GM21526 (cell line): ENCODE data around the gene KRT6A.

Experiments
- ATAC-seq: cut with Tn5 transposase; IDR thresholded peaks from one replicate; pipeline ENCODE4 v1.9.1; 2021; ENCODE audit warnings: moderate library complexity; ENCODE audit not compliant: unreplicated experiment, low FRiP score

The KRT6A gene

DNA sequence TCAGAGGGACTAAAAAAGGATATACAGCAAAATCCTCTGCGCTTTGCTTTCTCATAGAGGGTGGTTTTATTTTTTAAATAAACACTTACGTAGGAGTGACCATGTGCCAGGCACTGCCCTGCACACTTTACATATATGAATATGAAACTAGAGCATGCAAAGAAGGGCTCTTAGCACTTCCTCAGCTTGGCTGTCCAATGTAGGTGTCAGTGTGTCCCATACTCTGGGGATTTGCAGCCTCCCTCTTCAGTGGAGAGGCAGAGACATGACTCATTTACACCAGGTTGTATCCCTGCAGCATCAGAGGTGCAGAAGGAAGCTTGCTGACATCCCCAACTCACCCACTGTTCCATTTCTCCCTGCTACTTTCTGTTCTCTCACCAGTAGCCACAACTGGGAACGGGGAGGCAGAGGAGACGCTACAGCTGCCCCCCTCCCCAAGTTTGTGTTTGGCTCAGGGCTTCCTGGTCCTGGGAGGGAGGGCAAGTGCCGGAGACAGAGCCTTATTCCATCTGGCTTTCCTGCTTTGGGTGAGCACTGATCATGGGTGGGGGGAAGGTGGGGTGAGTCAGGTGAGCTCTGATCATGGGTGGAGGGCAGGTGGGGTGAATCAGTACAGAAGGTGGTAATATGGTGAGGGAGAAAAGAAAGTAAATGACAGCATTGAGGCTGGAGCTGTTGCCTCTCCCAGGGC, 32.0 kb upstream of the KRT6A start:
- ATAC-seq, result no peak

DNA sequence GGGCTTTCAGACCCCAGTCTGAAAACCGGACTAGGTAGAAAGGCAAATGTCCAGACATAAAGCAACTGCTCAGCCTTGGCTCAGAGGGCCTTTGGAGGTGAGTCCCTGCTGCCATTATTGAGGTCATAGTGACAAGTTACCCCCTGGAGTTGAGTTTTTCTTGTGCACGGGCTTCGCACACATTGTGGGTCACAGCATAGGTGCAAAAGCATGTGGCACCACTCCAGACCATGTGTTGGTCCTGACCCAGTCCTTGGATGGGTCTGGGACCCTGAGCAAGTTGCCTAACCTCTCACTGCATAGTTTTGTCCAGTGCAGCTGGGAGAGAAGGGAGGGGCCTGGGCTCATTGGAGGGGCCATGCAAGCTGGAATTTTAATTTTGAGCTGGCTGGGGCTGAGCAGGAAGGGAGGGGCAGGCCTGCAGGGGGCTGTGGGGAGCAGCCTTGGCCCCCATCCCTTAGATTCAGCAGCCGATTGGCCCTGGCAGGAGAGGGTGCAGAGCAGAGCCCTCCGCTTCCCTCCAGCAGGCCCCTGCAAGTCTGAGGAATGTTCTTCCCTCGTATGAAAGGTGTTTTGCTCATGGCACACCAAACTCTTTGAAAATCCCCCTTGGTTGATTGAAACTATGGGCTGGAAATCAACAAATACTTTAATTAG, 31.3 kb upstream of the KRT6A start:
- no peak for ATAC-seq

DNA sequence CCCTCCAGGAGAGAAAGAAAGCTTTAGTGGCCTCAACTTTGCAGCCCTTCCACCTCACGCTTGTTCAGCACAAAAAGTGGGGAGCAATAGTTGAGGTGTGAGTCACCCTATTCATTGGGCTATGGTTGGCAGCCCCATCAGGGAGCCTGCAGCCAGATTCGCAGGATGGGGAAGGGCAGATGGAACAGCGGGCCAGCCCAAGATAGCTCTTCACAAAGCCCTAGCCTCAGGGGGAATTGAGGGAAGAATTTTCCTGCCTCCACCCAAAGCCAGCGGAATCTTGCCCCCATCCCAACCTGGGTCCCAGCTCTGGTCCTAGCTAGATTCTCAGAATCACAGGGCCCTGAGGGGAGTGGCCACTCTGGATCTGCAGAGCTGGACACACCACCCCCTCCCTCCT, 30.8 kb upstream of the KRT6A start:
- no peak for ATAC-seq

DNA sequence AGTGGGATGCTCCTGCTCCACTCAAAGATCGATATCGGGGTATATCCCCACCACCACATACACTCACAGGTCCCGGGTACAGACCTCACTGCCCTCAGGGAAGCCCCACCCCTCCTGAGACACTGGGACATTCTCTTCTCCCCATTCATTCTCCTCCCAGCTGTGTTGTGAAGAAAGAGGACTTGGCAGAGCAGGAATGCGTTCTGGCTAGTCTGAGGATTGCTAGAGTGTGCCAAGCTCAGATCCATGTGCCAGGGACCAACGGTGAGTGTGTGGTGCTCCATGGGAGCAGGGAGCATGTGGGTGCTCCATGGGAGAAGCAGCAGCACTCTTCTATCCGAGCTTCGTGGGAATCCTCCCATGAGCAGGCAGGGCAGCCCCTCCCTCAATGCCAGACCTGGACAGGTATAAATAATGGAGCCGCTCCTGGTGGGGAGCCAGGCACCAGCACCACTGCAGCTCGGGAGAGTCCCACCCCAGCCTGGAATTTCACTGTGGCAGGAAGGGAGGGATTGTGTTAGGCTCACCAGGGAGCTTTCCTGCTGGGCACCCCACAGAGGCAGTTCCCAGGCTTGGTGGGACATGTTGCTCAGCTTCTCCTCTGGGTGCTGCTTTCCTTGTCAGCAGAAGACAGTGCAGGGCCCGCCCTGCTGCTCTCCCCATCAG, 29.4 kb upstream of the KRT6A start:
- ATAC-seq, result no peak

GRCh38 chr12:52521568-52522266, 28.7 kb upstream of the KRT6A start:
- ATAC-seq, result no peak

DNA sequence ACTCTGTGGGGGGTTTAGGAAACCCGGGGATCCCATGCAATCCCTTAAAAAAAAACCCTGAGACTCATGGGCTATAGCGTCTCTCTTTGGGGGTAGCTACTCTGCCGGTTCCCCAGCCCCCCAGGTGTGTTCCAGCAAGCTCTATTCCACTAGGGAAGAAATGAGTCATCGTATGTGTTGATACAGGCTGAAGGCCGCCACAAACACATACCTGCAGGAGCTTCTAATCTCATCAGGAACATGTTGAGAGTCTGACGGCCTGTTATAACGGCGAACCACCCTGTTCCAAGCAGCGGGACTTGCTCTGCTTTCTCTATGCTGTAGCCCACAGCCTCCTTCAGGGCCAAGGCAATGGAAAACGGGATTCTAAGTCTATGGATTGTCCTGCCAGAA, 28.1 kb upstream of the KRT6A start:
- no peak for ATAC-seq

GRCh38 chr12:52519826-52520662, 27.0 kb upstream of the KRT6A start, which contains the start of gene KRT5:
Gene KRT5 (minus strand): TSS chr12:52520394. CDS start chr12:52520296, 98 bp downstream.
- no peak for ATAC-seq

DNA sequence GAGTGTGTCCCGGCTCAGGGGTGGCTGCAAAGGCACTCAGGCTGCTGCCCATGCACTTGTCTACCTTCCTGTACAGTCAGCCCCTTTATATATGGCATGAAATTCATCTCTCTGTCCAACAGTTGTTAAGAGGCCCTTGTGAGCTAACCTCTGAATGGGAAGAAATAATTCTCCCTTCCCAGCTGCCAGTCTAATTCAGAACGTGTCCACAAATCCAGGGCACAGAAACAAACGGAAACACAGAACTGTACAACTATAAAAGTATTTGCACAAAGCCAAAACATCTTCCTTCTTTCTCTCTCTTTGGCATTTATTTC, 26.3 kb upstream of the KRT6A start:
- ATAC-seq, result no peak

- no peak for ATAC-seq
Measured at GRCh38 chr12:52518574-52519386, 25.7 kb upstream of the KRT6A start.

- no peak for ATAC-seq
Measured at GRCh38 chr12:52517888-52518287, 24.8 kb upstream of the KRT6A start.

DNA sequence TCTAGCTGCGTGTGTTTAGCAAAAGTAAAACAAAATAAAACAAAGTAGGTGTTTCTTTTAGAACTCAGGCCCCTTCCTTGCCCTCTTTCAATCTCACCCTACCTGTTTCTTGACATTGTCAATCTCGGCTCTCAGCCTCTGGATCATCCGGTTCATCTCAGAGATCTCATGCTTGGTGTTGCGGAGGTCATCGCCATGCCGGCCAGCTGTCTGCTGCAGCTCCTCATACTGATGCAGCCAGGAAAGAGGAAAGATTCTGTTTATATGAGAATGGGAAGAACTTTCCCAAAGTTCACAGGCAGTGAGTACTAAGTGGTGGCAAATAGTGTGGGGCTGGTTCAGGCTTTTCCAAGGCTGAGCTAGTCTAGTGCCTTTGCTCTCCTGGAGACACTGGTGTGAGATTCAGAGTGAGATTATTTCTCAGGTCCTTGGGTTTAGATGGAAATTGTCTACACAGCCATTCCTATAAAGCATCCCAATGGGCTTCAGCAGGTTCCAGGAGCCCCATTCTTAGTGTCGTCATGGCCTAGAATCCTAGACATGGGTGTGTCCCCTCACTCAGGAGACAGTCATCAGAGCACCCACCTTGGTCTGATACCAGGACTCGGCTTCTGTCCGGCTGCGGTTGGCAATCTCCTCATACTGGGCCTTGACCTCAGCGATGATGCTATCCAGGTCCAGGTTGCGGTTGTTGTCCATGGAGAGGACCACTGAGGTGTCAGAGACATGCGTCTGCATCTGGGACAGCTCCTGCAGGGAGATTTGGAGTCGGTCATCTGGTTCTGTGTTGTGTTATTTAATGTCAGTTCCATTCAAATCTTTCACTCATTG, 24.2 kb upstream of the KRT6A start:
- no peak for ATAC-seq

DNA sequence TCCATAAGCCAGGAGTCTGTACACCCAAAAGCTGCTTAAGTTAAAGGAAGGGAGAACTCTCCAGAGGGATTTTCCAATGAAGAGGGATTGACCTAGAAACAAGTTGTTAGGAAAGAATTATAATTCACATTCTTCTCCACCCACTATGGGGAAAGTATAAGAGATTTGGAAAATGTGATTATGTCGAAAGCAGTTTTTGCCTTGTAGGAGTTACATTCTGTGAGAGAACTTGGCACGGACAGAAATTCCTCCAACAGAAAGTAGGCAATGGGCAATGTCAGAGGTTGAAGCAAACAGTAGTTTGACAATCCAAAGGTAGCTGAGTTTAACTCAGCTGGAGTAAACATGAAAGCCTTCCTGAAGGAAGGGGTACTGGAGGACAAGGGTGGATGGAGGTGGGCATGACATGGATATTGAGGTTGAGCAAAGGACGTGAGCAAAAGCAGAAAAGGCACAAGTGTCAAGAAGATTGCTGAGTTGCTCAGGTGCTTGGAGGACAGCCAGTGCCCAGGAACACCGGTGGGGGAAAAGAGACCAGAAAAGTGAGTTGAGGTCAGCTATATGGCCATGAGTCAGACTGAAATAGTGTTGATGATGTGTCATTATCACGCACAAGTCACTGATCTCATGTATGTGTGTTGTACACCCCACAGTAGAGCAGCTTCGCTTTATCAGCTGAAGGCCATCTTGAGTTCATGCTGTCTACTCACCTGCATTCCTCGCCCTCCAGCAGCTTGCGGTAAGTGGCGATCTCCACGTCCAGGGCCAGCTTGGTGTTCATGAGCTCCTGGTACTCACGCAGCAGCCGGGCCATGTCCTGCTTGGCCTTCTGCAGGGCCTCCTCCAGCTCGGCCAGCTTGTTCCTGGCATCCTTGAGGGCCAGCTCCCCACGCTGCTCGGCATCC, 23.1 kb upstream of the KRT6A start:
- no peak for ATAC-seq

DNA sequence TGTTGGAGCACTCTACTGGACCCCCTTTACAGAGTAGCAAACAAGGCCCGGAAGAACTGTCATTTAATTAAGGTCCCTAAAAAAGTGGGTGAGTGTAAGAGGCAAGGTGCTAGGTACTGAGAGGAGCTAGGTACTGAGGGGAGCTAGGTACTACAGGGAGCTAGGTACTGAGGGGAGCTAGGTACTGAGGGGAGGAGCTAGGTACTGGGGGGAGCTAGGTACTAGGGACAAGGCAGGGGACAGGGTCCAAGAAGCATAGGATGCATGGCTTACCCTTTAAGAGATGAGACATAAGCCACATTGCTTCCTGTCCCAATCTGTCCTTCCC, 22.2 kb upstream of the KRT6A start:
- no peak for ATAC-seq

- no peak for ATAC-seq
Measured at GRCh38 chr12:52514471-52515318, 21.6 kb upstream of the KRT6A start.

- no peak for ATAC-seq
Measured at GRCh38 chr12:52513736-52514135, 20.7 kb upstream of the KRT6A start.

DNA sequence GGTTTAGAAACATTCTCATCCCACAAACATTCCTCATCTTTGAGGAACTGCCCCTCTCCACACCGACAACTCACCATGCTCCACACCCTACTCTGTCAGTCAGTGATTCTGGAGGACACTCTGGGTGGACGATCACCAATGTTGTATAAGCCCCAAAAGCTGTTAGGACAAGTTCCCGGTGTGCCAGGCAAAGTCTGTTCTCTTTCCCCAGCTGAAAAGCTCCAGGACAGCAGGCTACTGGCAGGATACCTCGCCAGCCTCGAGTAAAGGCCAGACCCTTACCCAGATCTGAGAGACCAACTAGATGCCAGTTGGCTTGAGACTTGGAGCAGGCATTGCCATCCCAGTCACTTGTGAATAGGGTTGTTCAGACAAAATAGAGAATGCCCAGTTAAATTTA, 15.2 kb upstream of the KRT6A start:
- no peak for ATAC-seq
